Cerebellar nuclear complex (tissue), 1 donor: Measurements from ENCODE around the gene RAC2.

Experiments
- DNase-seq, 2 experiments: peaks; one replicate each; lab custom pipeline; 2025; lab: John Stamatoyannopoulos, UW

Gene RAC2

GRCh38 chr22:37176464-37177061, 67.5 kb downstream of the RAC2 start:
- no peak for DNase-seq

GRCh38 chr22:37175414-37176281, 68.4 kb downstream of the RAC2 start:
- DNase-seq = no peak
